ENCODE measurements around the gene GCKR.
"Not testable (repeated sequence)": the region's sequence is repeated elsewhere in the genome, so short reads cannot be mapped to it uniquely, and the experiment has no call there.

The GCKR gene

DNA sequence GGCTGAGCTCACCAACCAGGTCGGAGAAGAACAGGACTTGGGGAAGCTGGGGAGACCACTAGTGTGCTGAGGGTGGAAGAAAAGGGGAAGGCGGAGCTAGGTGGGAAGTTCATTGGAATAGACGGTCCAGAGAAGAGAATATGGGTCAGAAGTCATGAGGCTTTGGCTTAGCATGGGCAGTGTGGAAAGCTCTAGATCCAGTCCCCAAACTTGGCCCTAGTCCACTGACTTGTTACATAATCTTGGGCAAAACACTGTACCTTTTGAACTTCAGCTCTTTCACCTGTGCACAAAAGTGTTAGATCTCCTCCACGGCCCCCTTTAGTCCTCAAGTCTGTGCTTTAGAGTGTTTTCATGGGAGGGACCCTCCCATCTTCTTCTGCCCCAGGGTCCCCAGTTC is 10.7 kb downstream of the GCKR start:
- DNase-seq (ENCODE audit: extremely low read depth in 1 of 2, low read depth in 1 of 2) = no peak

DNA sequence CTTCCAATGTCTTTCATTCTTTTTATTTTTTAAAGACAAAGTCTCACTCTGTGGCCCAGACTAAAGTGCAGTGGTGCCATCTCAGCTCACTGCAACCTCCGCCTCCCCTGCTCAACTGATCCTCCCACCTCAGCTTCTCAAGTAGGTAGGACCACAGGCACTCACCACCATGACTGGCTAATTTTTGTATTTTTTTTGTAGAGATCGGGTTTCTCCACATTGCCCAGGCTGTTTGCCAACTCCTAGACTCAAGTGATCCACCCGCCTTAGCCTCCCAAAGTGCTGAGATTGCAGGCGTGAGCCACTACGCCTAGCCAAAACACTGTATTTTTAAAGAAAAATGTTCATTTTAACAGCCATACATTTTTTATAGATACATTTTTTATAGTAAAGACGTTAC is 12.7 kb downstream of the GCKR start:
- no peak for DNase-seq (ENCODE audit: extremely low read depth in 1 of 2, low read depth in 1 of 2)

DNA sequence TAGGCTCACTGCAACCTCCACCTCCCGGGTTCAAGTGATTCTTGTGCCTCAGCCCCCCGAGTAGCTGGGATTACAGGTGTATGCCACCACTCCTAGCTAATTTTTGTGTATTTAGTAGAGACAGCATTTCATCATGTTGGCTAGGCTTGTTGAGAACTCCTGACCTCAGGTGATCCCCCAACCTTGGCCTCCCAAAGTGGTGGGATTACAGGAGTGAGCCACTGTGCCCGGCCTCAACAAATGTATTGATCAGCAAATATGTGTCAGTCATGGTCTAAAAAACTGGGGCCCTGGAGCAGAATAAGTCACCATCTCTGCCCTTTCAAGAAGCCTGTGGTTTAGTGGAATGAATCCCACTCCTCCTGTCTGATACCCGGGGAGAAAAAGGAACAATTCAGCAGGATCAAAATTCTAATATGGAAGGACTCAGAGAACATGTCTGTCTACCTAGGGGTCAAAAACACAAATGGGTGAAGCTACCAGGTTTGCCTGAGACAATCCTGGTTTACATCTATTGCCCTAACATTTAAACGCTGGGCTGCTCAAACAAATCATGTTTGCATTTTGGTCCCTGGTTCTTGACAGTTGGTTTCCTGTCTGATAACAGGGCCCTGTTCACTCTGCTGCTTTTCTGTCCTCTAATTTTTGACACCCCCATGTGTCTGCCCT is 21.6 kb downstream of the GCKR start:
- DNase-seq (ENCODE audit: extremely low read depth in 1 of 2, low read depth in 1 of 2) = no peak

DNA sequence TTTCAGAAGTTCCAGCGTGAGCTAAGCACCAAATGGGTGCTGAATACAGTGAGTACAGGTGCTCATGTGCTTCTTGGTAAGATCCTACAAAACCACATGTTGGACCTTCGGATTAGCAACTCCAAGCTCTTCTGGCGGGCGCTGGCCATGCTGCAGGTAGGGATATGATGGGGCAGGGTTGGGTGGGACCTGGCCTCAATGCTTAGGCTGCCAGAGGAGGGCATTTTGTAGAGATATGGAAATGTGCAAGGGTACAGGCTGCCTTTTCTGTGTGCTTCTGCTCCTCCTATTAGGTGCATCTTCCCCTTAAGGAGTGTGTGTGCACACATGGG is 22.1 kb downstream of the GCKR start:
- no peak for DNase-seq (ENCODE audit: extremely low read depth in 1 of 2, low read depth in 1 of 2)

DNA sequence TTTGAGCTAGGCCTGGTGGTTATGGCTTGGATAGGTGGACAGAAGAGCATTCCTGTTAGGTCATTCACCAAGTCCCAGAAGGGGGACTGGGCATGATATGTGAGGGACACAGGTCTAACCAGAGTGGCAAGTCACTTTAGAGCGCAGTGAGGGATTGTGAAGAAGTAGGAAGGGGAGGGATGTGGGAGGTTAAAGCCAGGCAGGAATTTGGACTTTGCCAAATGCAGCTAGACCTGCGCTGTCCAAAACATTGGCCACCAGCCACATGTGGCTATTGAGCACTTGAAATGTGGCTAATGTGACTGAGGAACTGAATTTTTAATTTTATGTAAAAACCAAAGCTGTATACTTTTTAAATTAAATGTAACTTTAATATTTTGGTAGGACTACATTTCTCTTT is 23.7 kb downstream of the GCKR start:
- no peak for DNase-seq (ENCODE audit: extremely low read depth in 1 of 2, low read depth in 1 of 2)

DNA sequence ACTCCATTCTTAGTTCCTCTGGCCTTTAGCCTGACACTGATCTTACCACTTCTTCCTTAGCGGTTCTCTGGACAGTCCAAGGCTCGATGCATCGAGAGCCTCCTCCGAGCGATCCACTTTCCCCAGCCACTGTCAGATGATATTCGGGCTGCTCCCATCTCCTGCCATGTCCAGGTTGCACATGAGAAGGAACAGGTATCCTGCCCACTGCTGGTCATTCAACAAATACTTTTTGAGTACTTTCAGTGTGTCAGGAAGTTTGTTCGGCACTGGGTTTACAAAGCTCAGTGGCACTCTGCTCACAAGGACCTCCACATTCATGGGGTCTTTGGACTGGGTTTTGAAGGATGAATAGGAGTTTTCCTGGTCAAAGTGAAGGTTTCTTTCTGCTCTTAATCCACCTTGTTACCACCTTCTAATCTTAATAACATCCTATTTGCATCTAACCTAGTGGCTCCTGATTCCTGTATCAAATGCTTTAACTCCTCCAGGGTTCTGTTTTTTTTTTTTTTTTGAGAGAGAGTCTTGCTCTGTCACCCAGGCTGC is 25.8 kb downstream of the GCKR start:
- DNase-seq (ENCODE audit: extremely low read depth in 1 of 2, low read depth in 1 of 2) = no peak

DNA sequence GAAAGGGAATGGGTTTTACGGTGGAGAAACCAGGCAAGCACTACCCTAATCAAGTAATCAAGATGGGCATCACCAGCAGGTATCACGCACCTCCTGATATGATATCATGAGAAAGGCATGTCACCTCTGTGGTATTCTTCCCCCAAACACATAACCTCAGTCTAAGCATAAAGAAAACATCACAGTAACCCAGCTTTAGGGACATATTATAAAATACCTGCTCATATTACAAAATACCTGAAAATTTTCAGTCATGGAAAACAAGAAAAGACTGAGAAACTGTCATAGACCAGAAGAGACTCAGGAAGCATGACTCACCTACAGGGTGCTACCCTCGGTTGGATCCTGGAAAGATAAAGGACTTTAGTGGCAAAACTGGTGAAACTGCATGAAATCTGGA is 30.5 kb downstream of the GCKR start:
- no peak for DNase-seq (ENCODE audit: extremely low read depth in 1 of 2, low read depth in 1 of 2)

DNA sequence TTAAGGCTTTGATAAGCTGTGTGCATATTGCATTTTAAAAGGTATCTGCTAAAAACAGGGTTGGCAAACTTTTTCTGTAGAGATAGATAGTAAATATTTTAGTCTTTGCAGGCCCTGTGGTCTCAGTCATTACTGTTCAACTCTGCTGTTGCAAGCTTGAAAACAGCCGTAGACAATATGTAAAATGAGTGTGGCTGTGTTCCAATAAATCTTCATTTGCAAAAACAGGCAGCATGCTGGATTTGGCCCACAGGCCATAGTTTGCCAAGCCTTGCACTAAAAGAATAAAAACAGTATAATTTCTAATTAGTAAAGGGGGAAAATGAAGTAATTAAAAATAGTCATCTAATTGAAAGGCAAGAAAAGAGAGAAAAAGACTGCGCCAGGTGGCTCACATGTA is 35.3 kb downstream of the GCKR start:
- no peak for DNase-seq (ENCODE audit: extremely low read depth in 1 of 2, low read depth in 1 of 2)

DNA sequence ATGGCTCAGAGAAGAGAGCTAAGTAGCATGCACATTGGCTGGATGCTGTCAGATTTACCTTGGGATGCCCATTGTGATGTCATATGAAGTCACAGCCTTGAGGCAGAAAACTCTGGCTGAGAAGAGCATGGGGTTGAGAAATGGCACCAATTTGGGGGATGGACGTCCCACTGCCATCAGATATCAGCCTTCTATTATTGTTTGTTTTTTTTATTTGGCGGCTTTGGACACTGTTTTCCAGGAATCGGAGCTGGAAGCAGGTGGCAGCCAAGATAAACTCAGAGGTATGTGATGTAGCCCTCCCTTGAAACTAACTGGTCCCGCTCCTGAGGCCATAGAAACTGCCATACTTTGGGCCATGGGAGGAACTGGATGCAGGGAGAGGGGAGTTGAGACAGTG is 40.6 kb downstream of the GCKR start:
- no peak for DNase-seq (ENCODE audit: extremely low read depth in 1 of 2, low read depth in 1 of 2)

DNA sequence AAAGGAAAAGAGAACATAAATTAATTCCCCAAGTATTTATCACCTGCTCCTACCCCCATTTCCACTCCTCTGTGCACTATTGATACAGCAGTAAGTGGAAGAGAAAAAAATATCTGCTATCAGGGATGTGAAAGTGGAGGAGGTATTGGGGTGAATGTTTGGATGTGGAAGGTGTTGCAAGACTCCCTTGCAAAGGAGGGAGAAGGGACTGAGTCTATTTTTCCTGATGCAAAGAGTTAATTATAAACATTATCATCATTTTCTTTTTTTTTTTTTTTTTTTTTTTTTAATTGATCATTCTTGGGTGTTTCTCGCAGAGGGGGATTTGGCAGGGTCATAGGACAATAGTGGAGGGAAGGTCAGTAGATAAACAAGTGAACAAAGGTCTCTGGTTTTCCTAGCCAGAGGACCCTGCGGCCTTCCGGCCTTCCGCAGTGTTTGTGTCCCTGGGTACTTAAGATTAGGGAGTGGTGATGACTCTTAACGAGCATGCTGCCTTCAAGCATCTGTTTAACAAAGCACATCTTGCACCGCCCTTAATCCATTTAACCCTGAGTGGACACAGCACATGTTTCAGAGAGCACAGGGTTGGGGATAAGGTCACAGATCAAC is 42.3 kb downstream of the GCKR start:
- not testable (repeated sequence) for DNase-seq (ENCODE audit: extremely low read depth in 1 of 2, low read depth in 1 of 2)

DNA sequence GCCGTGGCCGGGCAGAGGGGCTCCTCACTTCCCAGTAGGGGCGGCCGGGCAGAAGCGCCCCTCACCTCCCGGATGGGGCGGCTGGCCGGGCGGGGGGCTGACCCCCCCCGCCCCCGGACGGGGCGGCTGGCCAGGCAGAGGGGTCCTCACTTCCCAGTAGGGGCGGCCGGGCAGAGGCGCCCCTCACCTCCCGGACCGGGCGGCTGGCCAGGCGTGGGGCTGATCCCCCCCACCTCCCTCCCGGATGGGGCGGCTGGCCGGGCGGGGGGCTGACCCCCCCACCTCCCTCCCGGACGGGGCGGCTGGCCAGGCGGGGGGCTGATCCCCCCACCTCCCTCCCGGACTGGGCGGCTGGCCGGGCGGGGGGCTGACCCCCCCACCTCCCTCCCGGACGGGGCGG is 43.0 kb downstream of the GCKR start:
- not testable (repeated sequence) for DNase-seq (ENCODE audit: extremely low read depth in 1 of 2, low read depth in 1 of 2)

DNA sequence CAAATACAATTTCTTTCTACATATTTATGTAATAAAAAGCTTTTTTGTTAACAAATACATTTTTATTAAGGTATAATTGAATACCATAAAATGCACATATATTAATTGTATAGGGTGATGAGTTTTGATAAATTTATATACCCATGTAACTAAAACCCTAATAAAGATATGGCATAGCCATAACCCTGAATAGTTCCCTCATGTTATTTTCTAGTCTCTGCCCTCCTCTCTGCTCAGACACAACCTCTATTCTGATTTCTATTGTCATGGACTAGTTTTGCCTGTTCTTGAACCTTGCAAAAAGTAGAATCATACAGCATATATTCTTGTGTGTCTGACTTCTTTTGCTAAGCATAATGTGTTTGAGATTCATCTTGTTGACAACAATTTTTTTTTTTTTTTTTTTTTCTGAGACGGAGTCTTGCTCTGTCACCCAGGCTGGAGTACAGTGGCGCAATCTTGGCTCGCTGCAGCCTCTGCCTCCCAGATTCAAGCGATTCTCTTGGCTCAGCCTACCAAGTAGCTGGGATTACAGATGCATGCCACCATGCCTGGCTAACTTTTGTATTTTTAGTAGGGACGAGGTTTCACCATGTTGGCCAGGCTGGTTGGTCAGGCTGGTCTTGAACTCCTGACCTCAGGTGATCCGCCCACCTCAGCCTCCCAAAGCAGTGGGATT is 47.6 kb downstream of the GCKR start:
- DNase-seq (ENCODE audit: extremely low read depth in 1 of 2, low read depth in 1 of 2) = no peak

DNA sequence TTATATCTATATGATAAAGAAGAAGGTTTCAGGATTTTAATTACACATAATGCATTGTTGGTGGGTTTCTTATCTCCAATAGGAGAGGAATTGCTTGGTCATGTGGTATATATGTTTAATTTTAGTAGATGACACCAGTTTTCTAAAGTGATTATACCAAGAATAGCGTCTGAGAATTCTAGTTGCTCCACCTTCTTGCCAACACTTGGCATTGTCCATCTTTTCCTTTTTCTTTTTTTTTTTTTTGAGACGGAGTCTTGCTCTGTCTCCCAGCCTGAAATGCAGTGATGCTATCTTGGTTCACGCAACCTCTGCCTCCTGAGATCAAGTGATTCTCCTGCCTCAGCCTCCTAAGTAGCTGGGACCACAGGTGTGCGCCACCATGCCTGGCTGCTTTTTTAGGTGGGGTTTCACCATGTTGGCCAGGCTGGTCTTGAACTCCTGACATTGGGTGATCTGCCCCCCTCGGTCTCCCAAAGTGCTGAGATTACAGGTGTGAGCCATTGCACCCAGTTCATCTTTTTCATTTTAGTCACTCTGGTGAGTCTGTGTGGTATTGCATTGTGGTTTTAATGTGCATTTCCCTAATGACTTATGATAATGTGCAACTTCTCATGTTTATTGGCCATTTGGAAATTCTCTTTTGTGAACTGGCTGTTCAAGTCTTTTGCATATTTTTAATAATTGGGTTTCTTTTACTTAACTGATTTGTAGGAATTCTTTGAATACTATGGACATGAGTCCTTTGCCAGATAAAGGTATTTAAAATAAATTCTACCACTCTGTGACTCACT is 48.9 kb downstream of the GCKR start:
- DNase-seq (ENCODE audit: extremely low read depth in 1 of 2, low read depth in 1 of 2) = no peak

DNA sequence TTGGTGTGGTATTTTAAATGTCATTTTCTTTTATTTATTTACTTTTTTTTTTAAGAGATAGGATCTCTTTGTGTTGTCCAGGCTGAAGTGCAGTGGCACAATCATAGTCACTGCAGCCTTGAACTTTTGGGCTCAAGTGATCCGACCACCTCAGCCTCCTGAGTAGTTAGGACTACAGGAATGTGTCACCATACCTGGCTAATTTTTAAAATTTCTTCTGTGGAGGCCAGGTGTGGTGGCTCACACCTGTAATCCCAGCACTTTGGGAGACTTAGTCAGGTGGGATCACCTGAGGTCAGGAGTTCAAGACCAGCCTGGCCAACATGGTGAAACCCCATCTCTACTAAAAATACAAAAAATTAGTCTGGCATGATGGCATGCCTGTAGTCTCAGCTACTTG is 52.7 kb downstream of the GCKR start:
- no peak for DNase-seq (ENCODE audit: extremely low read depth in 1 of 2, low read depth in 1 of 2)

DNA sequence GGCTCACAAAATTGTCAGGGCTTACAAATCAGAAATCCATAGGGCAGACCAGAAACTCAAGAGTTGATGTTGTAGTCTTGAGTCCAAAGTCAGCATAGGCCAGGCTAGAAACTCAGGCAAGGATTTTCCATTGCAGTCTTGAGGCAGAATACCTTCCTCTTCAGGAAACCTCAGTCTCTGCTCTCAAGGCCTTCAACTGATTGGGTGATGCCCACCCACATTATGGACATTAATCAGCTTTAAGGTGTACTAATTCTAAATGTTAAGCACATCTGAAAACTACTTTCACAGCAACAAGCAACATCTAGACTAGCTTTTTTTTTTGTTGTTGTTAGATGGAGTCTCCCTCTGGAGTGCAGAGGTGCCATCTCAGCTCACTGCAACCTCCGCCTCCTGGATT is 54.9 kb downstream of the GCKR start:
- DNase-seq (ENCODE audit: extremely low read depth in 1 of 2, low read depth in 1 of 2) = no peak

DNA sequence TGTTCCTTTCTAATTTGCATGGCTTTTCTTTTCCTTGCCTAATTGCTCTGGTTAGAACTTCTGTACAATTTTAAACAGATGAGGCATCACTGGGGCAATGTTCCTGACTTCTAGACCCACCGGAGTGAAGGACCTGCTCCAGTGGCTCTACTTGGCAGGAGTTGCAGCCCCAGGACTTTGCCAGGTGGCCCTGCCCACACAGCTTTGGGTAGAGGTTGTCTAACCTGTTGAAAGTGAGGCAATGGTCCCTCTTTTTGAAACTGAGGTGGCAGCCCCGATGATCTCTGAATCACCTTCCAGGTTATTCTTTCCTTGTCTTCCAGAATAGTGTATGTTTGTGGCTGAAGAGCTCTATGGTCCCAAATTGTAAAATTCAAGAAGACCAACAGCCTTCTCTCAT is 56.3 kb downstream of the GCKR start:
- DNase-seq (ENCODE audit: extremely low read depth in 1 of 2, low read depth in 1 of 2) = no peak

DNA sequence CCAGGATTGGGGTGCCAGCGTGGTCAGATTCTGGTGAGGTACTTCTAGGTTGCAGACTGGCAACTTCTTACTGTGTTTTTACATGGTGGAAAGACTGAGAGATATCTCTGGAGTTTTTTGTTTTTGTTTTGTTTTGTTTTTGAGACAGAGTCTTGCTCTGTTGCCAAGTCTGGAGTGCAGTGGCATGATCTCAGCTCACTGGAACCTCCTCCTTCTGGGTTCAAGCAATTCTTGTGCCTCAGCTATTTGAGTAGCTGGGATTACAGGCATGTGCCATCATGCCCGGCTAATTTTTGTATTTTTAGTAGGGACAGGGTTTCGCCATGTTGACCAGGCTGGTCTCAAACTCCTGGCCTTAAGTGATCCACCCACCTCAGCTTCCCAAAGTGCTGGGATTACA is 57.8 kb downstream of the GCKR start:
- not testable (repeated sequence) for DNase-seq (ENCODE audit: extremely low read depth in 1 of 2, low read depth in 1 of 2)

DNA sequence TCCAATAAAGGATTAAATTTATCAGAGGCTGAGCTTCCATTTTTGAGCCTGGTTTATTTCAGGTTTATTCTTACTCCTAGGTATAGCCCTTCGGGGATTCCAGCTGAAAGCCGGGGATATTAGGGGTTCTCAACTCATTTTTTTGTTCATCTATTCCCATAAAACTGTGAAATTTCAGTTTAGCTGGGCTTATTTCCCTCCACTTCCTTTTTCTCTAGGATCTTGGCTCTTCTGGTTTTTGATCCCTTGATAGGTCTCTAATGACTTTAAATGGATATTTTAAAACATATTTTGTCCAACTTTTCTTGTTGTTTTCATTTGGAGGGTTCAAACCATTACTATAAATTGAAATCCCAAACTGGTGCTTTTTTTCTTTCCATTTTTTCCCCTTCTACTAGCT is 62.6 kb downstream of the GCKR start:
- no peak for DNase-seq (ENCODE audit: extremely low read depth in 1 of 2, low read depth in 1 of 2)

DNA sequence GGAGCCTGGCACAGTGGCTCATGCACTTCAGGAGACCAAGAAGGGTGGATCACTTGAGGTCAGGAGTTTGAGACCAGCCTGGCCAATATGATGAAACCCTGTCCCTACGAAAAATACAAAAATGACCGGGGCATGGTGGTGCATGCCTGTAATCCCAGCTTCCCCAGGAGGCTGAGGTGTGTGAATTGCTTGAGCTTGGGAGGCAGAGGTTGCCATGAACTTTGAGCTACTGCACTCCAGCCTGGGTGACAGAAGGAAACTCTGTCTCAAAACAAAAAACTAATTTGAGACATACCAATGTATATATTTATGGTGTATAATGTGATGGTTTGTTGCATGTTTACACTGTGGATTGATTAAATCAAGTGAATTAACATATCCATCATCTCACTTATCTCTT is 64.4 kb downstream of the GCKR start:
- no peak for DNase-seq (ENCODE audit: extremely low read depth in 1 of 2, low read depth in 1 of 2)

DNA sequence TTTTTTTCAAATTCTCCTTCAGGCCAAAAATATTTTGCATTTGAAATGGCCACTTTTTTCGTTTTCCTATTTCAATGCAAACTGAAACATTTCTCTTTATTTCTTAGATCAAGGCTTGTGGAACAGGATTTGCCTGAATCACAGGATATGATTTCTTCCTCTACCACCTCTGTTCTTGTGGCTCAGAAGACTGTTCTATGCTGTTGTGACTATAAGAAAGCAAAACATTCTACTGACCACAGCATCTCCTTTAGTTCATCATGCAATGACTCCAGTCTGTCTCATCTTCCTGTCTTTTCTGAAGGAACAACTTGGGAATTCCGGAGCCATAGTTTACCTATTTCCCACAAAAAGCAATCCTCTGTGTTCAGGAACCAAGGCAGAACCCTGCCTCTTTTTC is 70.0 kb downstream of the GCKR start:
- DNase-seq (ENCODE audit: extremely low read depth in 1 of 2, low read depth in 1 of 2) = no peak

DNA sequence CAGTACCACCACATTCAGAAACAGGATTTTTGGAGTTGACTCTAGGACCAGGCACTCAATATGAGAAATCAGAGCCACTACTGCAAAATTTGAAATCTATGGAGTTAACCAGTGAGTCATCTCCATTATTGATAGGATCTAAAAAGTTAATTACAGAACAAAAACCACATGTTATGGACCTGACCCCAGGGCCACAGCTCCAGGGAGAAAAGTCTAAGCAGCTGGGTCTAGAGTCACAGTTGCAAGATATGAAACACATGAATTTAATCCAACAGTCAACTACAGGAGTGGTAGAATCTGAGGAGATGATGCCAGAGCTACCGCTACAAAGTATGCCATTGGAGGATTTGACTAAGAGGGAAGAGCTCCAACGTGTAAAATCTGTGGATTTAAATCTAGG is 72.8 kb downstream of the GCKR start:
- DNase-seq (ENCODE audit: extremely low read depth in 1 of 2, low read depth in 1 of 2) = no peak

DNA sequence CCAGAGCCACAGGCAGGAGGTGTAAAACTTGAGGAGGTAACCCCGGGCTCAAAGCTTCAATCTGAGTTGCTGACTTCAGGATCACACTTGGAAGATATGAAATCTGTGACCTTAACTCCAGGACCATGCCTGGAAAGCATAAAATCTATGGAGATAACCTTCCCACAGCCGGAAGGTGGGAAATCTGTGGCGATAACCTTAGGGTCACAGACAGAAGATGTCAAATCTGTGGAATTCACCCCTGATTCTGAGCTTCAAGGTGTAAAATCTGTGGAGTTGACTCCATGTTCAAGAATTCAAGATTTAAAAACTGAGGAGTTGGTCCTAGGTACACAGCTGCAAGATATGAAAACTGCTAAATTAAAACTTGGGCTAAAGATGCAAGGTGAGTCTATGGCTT is 74.6 kb downstream of the GCKR start:
- no peak for DNase-seq (ENCODE audit: extremely low read depth in 1 of 2, low read depth in 1 of 2)
